HUES6 (cell line): ENCODE data around the gene CIITA.

Source experiments
- H3K27ac ChIP-seq: 2 replicates; pipeline ENCODE4 v1.7.0; 2013; ENCODE audit warnings: low read depth, mild to moderate bottlenecking, low read length, inconsistent platforms
- H3K27me3 ChIP-seq: 2 replicates; pipeline ENCODE4 v1.6.1; 2013; ENCODE audit warnings: low read length; ENCODE audit not compliant: control insufficient read depth, insufficient read depth
- H3K36me3 ChIP-seq: 2 replicates; pipeline ENCODE4 v1.6.1; 2013; ENCODE audit warnings: low read length; ENCODE audit not compliant: control insufficient read depth, insufficient read depth
- H3K4me1 ChIP-seq: 2 replicates; pipeline ENCODE4 v1.6.1; 2013; ENCODE audit warnings: low read length; ENCODE audit not compliant: control insufficient read depth, insufficient read depth
- H3K4me3 ChIP-seq: 2 replicates; pipeline ENCODE4 v1.5.1; 2013; ENCODE audit warnings: low read depth, low read length
- H3K9ac ChIP-seq: one replicate; pipeline ENCODE4 v1.6.1; 2013; ENCODE audit warnings: mild to moderate bottlenecking, low read length
- H3K9me3 ChIP-seq: 2 replicates; pipeline ENCODE4 v1.6.1; 2013; ENCODE audit warnings: low read depth, low read length; ENCODE audit not compliant: control insufficient read depth, insufficient read depth

The CIITA gene

DNA sequence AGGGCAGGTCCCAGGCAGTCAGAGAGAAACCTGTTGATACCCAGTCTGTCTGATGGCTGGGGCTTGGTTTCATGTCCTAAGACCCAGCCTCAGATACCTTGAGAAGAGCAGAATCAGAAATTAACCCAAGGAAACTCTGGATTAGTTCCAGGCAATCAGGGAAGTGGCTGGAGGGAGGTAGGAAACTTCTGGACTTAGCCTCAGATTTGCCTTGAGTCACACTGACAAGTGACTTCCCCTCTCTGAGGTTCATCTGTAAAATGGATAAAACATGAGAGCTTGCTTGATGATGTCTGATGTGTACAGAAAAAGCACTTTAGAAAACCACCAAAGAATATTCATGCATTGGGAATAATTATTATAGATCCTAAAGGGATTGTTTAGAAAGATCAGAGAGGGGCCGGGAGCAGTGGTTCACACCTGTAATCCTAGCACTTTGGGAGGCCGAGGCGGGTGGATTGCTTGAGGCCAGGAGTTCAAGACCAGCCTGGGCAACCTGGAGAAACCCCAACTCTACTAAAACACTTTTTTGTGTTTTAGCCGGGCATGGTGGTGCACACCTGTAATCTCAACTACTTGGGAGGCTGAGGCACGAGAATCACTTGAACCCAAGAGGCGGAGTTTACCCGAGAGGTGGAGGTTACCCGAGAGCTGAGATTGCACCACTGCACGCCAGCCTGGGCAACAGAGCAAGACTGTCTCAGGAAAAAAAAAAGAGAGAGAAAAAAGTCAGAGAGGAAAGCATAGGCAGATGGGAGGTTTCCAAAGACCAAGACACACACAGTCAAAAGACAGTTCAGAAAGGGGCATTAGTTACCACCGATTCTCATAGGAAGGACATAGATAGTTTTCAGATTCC is 3.8 kb downstream of the CIITA start:
- no peak overlapping the region for H3K27ac ChIP-seq
- no peak overlapping the region for H3K4me3 ChIP-seq
- H3K4me1 ChIP-seq = peaks cover 8% of the 10 kb centered on the region; the same call in 1 of the 2 replicates
- H3K36me3 ChIP-seq = no peaks in the 10 kb centered on the region
- H3K9ac ChIP-seq = no peak overlapping the region
- H3K9me3 ChIP-seq = no peaks in the 10 kb centered on the region
- H3K27me3 ChIP-seq = peaks cover 77% of the 10 kb centered on the region

- H3K27me3 ChIP-seq = peaks cover 71% of the 10 kb centered on the region
- H3K9ac ChIP-seq = no peak overlapping the region
- no peak overlapping the region for H3K4me3 ChIP-seq
- H3K9me3 ChIP-seq = no peaks in the 10 kb centered on the region
- H3K36me3 ChIP-seq = no peaks in the 10 kb centered on the region
- no peak overlapping the region for H3K27ac ChIP-seq
- H3K4me1 ChIP-seq = peaks cover 8% of the 10 kb centered on the region; the same call in 1 of the 2 replicates
These were observed 4.6 kb downstream of the CIITA start for GRCh38 chr16:10881479-10882030.

- peaks cover 59% of the 10 kb centered on the region for H3K27me3 ChIP-seq
- no peak overlapping the region for H3K9ac ChIP-seq
- H3K36me3 ChIP-seq = no peaks in the 10 kb centered on the region
- no peak overlapping the region for H3K4me3 ChIP-seq
- H3K9me3 ChIP-seq = no peaks in the 10 kb centered on the region
- H3K27ac ChIP-seq = no peak overlapping the region
- H3K4me1 ChIP-seq = peaks cover 8% of the 10 kb centered on the region; the same call in 1 of the 2 replicates
These were observed 6.0 kb downstream of the CIITA start for GRCh38 chr16:10883004-10883403.

DNA sequence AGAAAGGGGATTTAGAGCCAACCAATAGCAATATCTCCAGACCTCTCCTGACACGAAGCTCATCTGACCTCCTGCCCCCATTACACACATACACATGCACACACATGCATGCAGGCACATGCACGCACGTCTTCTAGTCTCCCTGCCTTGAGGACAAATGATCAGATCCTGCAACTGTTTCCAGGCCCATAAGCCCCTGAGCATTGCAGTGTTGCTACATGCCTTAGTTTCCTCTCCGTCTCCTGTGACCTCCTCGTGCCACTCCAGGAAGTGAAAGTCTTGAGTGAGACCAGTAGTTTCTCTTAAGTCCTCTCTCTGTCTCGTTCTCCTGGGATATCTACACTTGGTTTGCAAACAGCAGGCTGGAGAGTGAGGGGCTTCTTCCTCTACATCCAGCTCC is 8.2 kb downstream of the CIITA start:
- Histone ChIP-seq H3K27me3 (peaks cover 43% of the 10 kb centered on the region), H3K27ac (no peak overlapping the region), H3K9me3 (no peaks in the 10 kb centered on the region), H3K4me3 (no peak overlapping the region), H3K9ac (no peak overlapping the region), H3K4me1 (no peaks in the 10 kb centered on the region), H3K36me3 (no peaks in the 10 kb centered on the region)

DNA sequence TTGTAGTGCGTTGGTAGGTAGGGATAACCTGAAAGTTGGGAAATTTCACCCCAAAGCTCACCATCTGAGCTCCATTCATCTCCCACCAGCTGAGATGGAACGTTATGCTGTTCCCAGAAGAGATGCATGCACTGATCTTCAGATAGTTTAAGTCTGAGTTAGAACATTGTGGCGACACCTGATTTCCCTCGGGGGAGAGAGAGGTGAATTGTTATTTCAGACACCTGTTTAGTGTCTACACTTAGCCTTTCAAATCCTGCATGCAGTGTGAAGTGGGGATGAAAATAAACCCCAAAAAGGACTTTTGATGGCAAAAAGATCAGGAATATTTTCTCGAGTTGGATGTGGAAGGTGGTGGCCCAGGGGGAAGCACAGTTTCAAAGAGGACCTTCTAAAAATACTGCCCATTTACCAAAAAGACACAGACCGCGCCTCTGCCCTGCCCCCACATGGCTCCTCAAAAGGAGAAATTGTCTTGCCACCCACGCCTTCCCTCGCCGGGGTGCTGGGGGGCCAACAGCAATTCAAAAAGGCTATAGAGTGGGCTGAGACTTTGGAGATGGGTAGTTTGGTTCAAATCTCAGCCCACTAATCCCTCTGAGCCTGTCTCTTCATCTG is 11.4 kb downstream of the CIITA start:
- Histone ChIP-seq H3K9ac (no peak overlapping the region), H3K27ac (no peak overlapping the region), H3K4me3 (no peak overlapping the region), H3K9me3 (no peaks in the 10 kb centered on the region), H3K4me1 (no peaks in the 10 kb centered on the region), H3K27me3 (peaks cover 20% of the 10 kb centered on the region), H3K36me3 (no peaks in the 10 kb centered on the region)

GRCh38 chr16:10889855-10890254 is 12.9 kb downstream of the CIITA start:
- H3K4me3 ChIP-seq = no peak overlapping the region
- no peaks in the 10 kb centered on the region for H3K36me3 ChIP-seq
- peaks cover 11% of the 10 kb centered on the region; the same call in 1 of the 2 replicates for H3K27me3 ChIP-seq
- H3K4me1 ChIP-seq = 0 out of 2 replicates have a peak, but pooled peaks cover 2% of the 10 kb centered on the region
- no peak overlapping the region for H3K9ac ChIP-seq
- H3K9me3 ChIP-seq = no peaks in the 10 kb centered on the region
- H3K27ac ChIP-seq = no peak overlapping the region

DNA sequence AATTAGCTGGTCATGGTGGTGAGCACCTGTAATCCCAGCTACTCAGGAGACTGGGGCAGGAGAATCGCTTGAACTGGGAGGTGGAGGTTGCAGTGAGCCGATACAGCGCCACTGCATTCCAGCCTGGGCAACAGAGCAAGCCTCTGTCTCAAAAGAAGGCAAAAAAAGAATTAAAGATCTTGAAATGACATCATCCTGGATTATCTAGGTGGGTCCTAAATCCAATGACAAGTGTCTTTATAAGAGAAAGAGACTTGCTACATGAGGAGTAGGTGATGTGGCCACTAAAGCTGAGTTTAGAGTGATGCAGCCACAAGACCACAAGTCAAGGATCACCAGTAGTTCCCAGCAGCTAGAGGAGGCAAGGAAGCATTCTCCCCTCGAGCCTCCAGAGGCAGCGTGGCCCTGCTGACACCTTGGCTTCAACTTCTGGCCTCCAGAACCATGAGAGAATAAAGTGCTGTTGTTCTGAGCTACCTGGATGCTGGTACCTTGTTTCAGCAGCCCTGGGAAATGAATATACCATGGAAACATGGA is 15.8 kb downstream of the CIITA start:
- Histone ChIP-seq H3K27ac (no peak overlapping the region), H3K9ac (no peak overlapping the region), H3K36me3 (no peaks in the 10 kb centered on the region), H3K9me3 (no peaks in the 10 kb centered on the region), H3K4me1 (peaks cover 6% of the 10 kb centered on the region), H3K27me3 (peaks cover 17% of the 10 kb centered on the region; the same call in 1 of the 2 replicates), H3K4me3 (no peak overlapping the region)

GRCh38 chr16:10895053-10895946 is 18.3 kb downstream of the CIITA start:
- H3K4me3 ChIP-seq = 0 out of 2 replicates have a peak overlapping the region, but pooled peaks have one; percentile 23
- H3K4me1 ChIP-seq = peaks cover 6% of the 10 kb centered on the region
- no peaks in the 10 kb centered on the region for H3K36me3 ChIP-seq
- no peak overlapping the region for H3K27ac ChIP-seq
- no peak overlapping the region for H3K9ac ChIP-seq
- H3K27me3 ChIP-seq = peaks cover 9% of the 10 kb centered on the region; the same call in 1 of the 2 replicates
- no peaks in the 10 kb centered on the region for H3K9me3 ChIP-seq

DNA sequence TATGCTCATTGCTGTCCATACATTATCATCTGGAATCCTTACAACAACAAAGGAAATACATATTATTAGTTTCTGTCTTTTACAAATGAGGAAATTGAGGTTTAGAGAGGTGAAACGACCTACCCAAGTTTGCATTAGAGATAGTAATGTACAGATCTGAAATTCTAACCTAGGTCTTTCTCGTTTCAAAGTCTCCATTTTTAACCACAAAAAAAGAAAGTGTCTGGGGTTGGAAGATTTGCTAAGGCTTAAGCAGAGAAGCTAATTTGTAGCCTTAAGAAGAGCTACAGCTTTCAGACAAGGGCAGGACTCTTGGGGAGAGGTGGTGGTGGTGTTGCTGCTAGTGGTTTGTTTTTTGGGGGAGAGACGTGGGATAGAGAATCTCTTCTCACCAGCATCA is 19.2 kb downstream of the CIITA start:
- Histone ChIP-seq H3K4me3 (no peak overlapping the region), H3K9ac (no peak overlapping the region), H3K36me3 (no peaks in the 10 kb centered on the region), H3K9me3 (no peaks in the 10 kb centered on the region), H3K4me1 (peaks cover 6% of the 10 kb centered on the region), H3K27me3 (peaks cover 9% of the 10 kb centered on the region; the same call in 1 of the 2 replicates), H3K27ac (no peak overlapping the region)

- no peak overlapping the region for H3K9ac ChIP-seq
- no peak overlapping the region for H3K27ac ChIP-seq
- no peaks in the 10 kb centered on the region for H3K36me3 ChIP-seq
- peaks cover 9% of the 10 kb centered on the region; the same call in 1 of the 2 replicates for H3K27me3 ChIP-seq
- H3K9me3 ChIP-seq = no peaks in the 10 kb centered on the region
- H3K4me3 ChIP-seq = no peak overlapping the region
- peaks cover 6% of the 10 kb centered on the region for H3K4me1 ChIP-seq
These were observed 19.7 kb downstream of the CIITA start for GRCh38 chr16:10896723-10897122.
